GM12878 (cell line): ENCODE results near the gene KDM4C. TPM values are rescaled to one million over a fixed set of nuclear protein-coding genes. Genes with fewer than 3 reads are reported as not detected.

Experiments used
- BCL11A ChIP-seq: IDR thresholded peaks from 2 replicates; pipeline ENCODE4 v1.6.1; 2011; ENCODE audit warnings: low read depth, low read length
- BHLHE40 ChIP-seq, 2 experiments: fragments of 450-650 bp in 1 of 2; IDR thresholded peaks; 2 replicates each; pipeline ENCODE4 v1.6.1; 2011 to 2017; ENCODE audit warnings: low read depth in 2 of 2, borderline replicate concordance in 1 of 2, improper control_type of control experiment in 1 of 2, low read length in 1 of 2, mild to moderate bottlenecking in 1 of 2
- EED ChIP-seq: sonication (generic); IDR thresholded peaks from 2 replicates; pipeline ENCODE4 v1.6.1; 2016; ENCODE audit warnings: antibody characterized with exemption, low read depth
- FOXK2 ChIP-seq: fragments of 450-650 bp; IDR thresholded peaks from 2 replicates; pipeline ENCODE4 v1.6.1; 2017; ENCODE audit warnings: mild to moderate bottlenecking, moderate library complexity
- IKZF1 ChIP-seq: fragments of 450-650 bp; conservative IDR thresholded peaks from 2 replicates; pipeline ENCODE4 v1.6.1; 2017; ENCODE audit warnings: antibody characterized with exemption, mild to moderate bottlenecking
- LARP7 ChIP-seq: fragments of 450-650 bp; IDR thresholded peaks from 2 replicates; pipeline ENCODE4 v1.6.1; 2017; ENCODE audit warnings: mild to moderate bottlenecking
- MAX ChIP-seq: IDR thresholded peaks from 2 replicates; pipeline ENCODE4 v1.6.1; 2012; ENCODE audit warnings: low read depth, low read length, improper control_type of control experiment
- PAX5 ChIP-seq: IDR thresholded peaks from 2 replicates; pipeline ENCODE4 v1.6.1; 2011; ENCODE audit warnings: low read depth, low read length, borderline replicate concordance
- POLR2A ChIP-seq: IDR thresholded peaks from 2 replicates; pipeline ENCODE4 v1.6.1; 2011; ENCODE audit warnings: low read depth, mild to moderate bottlenecking, low read length
- RAD51 ChIP-seq: fragments of 450-650 bp; IDR thresholded peaks from 2 replicates; pipeline ENCODE4 v1.6.1; 2016; ENCODE audit warnings: moderate library complexity, mild to moderate bottlenecking, inconsistent platforms
- RCOR1 ChIP-seq: conservative IDR thresholded peaks from 2 replicates; pipeline ENCODE4 v1.6.1; 2012; ENCODE audit warnings: low read depth, low read length, improper control_type of control experiment
- RUNX3 ChIP-seq: IDR thresholded peaks from 2 replicates; pipeline ENCODE4 v1.6.1; 2012; ENCODE audit warnings: low read length, inconsistent platforms
- SMAD5 ChIP-seq: IDR thresholded peaks from 2 replicates; pipeline ENCODE4 v1.6.1; 2016; ENCODE audit warnings: antibody characterized with exemption, low read depth
- STAT3 ChIP-seq: IDR thresholded peaks from 2 replicates; pipeline ENCODE4 v1.6.1; 2011; ENCODE audit warnings: low read depth, low read length, improper control_type of control experiment
- TAF1 ChIP-seq: IDR thresholded peaks from 2 replicates; pipeline ENCODE4 v1.6.1; 2011; ENCODE audit warnings: mild to moderate bottlenecking, low read depth, low read length, borderline replicate concordance
- ZNF24 ChIP-seq: fragments of 450-650 bp; IDR thresholded peaks from 2 replicates; pipeline ENCODE4 v1.6.1; 2017; ENCODE audit warnings: antibody characterized with exemption, mild to moderate bottlenecking
- ZNF384 ChIP-seq: IDR thresholded peaks from 2 replicates; pipeline ENCODE4 v1.6.1; 2012; ENCODE audit warnings: low read depth, mild to moderate bottlenecking, low read length, improper control_type of control experiment, borderline replicate concordance
- ZSCAN29 ChIP-seq: fragments of 450-650 bp; IDR thresholded peaks from 2 replicates; pipeline ENCODE4 v1.6.1; 2017; ENCODE audit warnings: mild to moderate bottlenecking, moderate library complexity
- polyA plus RNA-seq, 11 experiments: library from polyadenylated mRNA; depleted of rRNA in 4 of 11; unstranded in 6 of 11; stranded (reverse) in 5 of 11; fragments of >200 nt; fragmentation: Nextera tagmentation in 4 of 11; fragmentation: Illumina TruSeq in 1 of 11; extraction: Ambion mirVana in 4 of 11; extraction: Trizol in 1 of 11; gene quantifications; 1 replicate in 1 of 11; 2 replicates in 10 of 11; pipeline versions ENCODE4 v1.2.1 to v1.2.3, GENCODE V29; 2011 to 2016; ENCODE audit warnings: inconsistent platforms in 2 of 11, missing spikeins in 2 of 11, low read depth in 1 of 11
- total RNA-seq, 4 experiments: library from RNA; depleted of rRNA in 3 of 4; stranded (reverse); fragments of >200 nt in 3 of 4; fragmentation: Illumina TruSeq in 1 of 4; extraction: Trizol in 1 of 4; gene quantifications; 2 replicates each; pipeline versions ENCODE4 v1.2.1 to v1.2.3, GENCODE V29; 2013 to 2021
- TF ChIP-seq, protein P1 (sequence below): fragments of 450-650 bp; formaldehyde crosslinking; IDR thresholded peaks from 2 replicates; pipeline ENCODE4 v1.5.0; 2022; ENCODE audit warnings: mild to moderate bottlenecking, missing genetic modification characterization

KDM4C gene
- total and polyA plus RNA-seq, 10 of the 15 experiments (the other 5 are each of a cell fraction or from before 2014, with no cell fraction given), result 6.8 to 41.2 (median 20.1) TPM

- TF ChIP-seq LARP7 (no peak), IKZF1 (peak; percentile 10; the same call in 1 of the 2 replicates), TAF1 (peak; percentile 58; the same call in 1 of the 2 replicates), FOXK2 (no peak), EED (no peak; the same call in 1 of the 2 replicates), ZNF384 (no peak), ZNF24 (no peak), BHLHE40 (IDR thresholded peaks at IDR 0.05; ENCODE audit: borderline replicate concordance in 1 of 2, low read depth in 2 of 2, low read length in 1 of 2) (0 out of 4 replicates have a peak, but pooled peaks of 1 of the 2 experiments have one; percentile 2), BCL11A (no peak), RAD51 (no peak), RUNX3 (no peak), ZSCAN29 (peak; percentile 97), SMAD5 (no peak), PAX5 (no peak), STAT3 (no peak), POLR2A (peak; percentile 60), RCOR1 (no peak), MAX (no peak; the same call in 1 of the 2 replicates)
- TF ChIP-seq, protein P1, sequence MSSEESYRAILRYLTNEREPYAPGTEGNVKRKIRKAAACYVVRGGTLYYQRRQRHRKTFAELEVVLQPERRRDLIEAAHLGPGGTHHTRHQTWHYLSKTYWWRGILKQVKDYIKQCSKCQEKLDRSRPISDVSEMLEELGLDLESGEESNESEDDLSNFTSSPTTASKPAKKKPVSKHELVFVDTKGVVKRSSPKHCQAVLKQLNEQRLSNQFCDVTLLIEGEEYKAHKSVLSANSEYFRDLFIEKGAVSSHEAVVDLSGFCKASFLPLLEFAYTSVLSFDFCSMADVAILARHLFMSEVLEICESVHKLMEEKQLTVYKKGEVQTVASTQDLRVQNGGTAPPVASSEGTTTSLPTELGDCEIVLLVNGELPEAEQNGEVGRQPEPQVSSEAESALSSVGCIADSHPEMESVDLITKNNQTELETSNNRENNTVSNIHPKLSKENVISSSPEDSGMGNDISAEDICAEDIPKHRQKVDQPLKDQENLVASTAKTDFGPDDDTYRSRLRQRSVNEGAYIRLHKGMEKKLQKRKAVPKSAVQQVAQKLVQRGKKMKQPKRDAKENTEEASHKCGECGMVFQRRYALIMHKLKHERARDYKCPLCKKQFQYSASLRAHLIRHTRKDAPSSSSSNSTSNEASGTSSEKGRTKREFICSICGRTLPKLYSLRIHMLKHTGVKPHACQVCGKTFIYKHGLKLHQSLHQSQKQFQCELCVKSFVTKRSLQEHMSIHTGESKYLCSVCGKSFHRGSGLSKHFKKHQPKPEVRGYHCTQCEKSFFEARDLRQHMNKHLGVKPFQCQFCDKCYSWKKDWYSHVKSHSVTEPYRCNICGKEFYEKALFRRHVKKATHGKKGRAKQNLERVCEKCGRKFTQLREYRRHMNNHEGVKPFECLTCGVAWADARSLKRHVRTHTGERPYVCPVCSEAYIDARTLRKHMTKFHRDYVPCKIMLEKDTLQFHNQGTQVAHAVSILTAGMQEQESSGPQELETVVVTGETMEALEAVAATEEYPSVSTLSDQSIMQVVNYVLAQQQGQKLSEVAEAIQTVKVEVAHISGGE (CRISPR knock-in tag), result no peak
These were observed 868 bp downstream of the KDM4C start (continued) for GRCh38 chr9:6758498-6759184.
